Measurements from ENCODE around the gene DHODH. TPM values are rescaled to one million over a fixed set of nuclear protein-coding genes. Genes with fewer than 3 reads are reported as not detected.

Gene DHODH
- total and polyA plus RNA-seq, 2 of the 4 experiments (the other 2 are of a cell fraction): 3.2 to 4.1 TPM

GRCh38 chr16:72066747-72067146 lies 58.2 kb downstream of the DHODH start:
- H3K27ac ChIP-seq (ENCODE audit: insufficient read depth, low read length): no peak overlapping the region
- intact Hi-C loops (cut with micrococcal nuclease) (loop anchor here (1.0 kb wide), 1 partner anchor 33 kb away; no protein-coding TSS in a partner anchor), dilution Hi-C loops (cut with HindIII; ENCODE audit: low sequenced_read_pairs, unreplicated experiment) (no loop called here), in situ Hi-C loops (cut with MboI; ENCODE audit: low sequenced_read_pairs) (no loop called here)
- H2AFZ ChIP-seq (replicated peaks; ENCODE audit: low read length, poor library complexity): no peak overlapping the region
- H4K8ac ChIP-seq (ENCODE audit: low read depth in 2 of 2, low read length in 2 of 2): no peak overlapping the region
- H3K9ac ChIP-seq (ENCODE audit: low read depth, low read length): no peak overlapping the region
- H3K4me2 ChIP-seq (ENCODE audit: low read depth, low read length): no peak overlapping the region
- no peak overlapping the region for H3K4ac ChIP-seq (ENCODE audit: low read depth, low read length)
- H3K23ac ChIP-seq (ENCODE audit: low read depth, low read length): no peak overlapping the region
- TF ChIP-seq CHD1 (IDR thresholded peaks at IDR 0.05; ENCODE audit: low read depth, low read length) (no peak), SMC3 (IDR thresholded peaks at IDR 0.05; ENCODE audit: low read depth, low read length) (peak; percentile 62), CTCF (conservative IDR thresholded peaks at IDR 0.05; ENCODE audit: low read depth, low read length) (peak; percentile 70), RAD21 (IDR thresholded peaks at IDR 0.05; ENCODE audit: low read length) (peak; percentile 61)
- H2BK5ac ChIP-seq (ENCODE audit: low read depth, low read length, poor library complexity, severe bottlenecking): no peak overlapping the region
- no peak overlapping the region for H4K91ac ChIP-seq (ENCODE audit: insufficient read depth, low read depth, low read length)
- no peaks in the 10 kb centered on the region for H3K4me1 ChIP-seq (ENCODE audit: control insufficient read depth, insufficient read depth, low read length)
- H3K56ac ChIP-seq (ENCODE audit: extremely low read depth, insufficient read depth, low read length): no peak overlapping the region
- WGBS, 2 experiments (ENCODE audit: extremely low coverage in 2 of 2, insufficient read length in 1 of 2): 0% methylated on average over 1 of the region's 1 CpG; no CpG with 5 or more reads in 1 of the 2 experiments
- DNase-seq (peak; percentile 64), ATAC-seq (ENCODE audit: low read depth) (peak; percentile 86)
- H3K9me1 ChIP-seq (ENCODE audit: insufficient read depth, low read length): no peaks in the 10 kb centered on the region
- H3K14ac ChIP-seq (replicated peaks; ENCODE audit: low read depth, low read length): no peak overlapping the region
- H2BK15ac ChIP-seq (ENCODE audit: low read depth, low read length): no peak overlapping the region
- no peak overlapping the region for H2AK5ac ChIP-seq (ENCODE audit: low read depth, low read length)
- BruUV-seq (replicated peaks): no TSS peak
- no peaks in the 10 kb centered on the region for H4K20me1 ChIP-seq (ENCODE audit: insufficient read depth, low read length)
- H2BK20ac ChIP-seq (ENCODE audit: low read depth, low read length): no peak overlapping the region
- no peak overlapping the region for H2AK9ac ChIP-seq (replicated peaks; ENCODE audit: low read depth, low read length, poor library complexity)
- POLR2A ChIA-PET (ENCODE audit: unreplicated experiment): no interaction called here
- no peak overlapping the region for H2BK120ac ChIP-seq (ENCODE audit: low read depth, low read length)
- no peak overlapping the region for H3K18ac ChIP-seq (ENCODE audit: low read depth, low read length)
- no peak overlapping the region for H3K4me3 ChIP-seq (ENCODE audit: insufficient read depth, low read depth, low read length)
- H3K36me3 ChIP-seq (ENCODE audit: control insufficient read depth, insufficient read depth, low read length): no peaks in the 10 kb centered on the region
- peaks cover 4% of the 10 kb centered on the region; the same call in 1 of the 2 replicates for H3K27me3 ChIP-seq (ENCODE audit: control insufficient read depth, insufficient read depth, low read length)
- H3K9me3 ChIP-seq (ENCODE audit: control insufficient read depth, insufficient read depth, low read length): no peaks in the 10 kb centered on the region
- H3K79me1 ChIP-seq (ENCODE audit: low read depth in 1 of 2, low read length in 2 of 2): no peaks in the 10 kb centered on the region
- H4K5ac ChIP-seq (ENCODE audit: low read depth, low read length): no peak overlapping the region
- CTCF ChIA-PET: interaction anchor here (0.5 to 1.4 kb wide), 7 partner anchors 9 to 167 kb away, joined by 3 to 8 read pairs (median 3); no protein-coding TSS in a partner anchor
